Right lung (tissue), 10 donors: Measurements from ENCODE around the gene PM20D2. TPM values are rescaled to one million over a fixed set of nuclear protein-coding genes. Genes with fewer than 3 reads are reported as not detected.
"Not testable (repeated sequence)": the region's sequence is repeated elsewhere in the genome, so short reads cannot be mapped to it uniquely, and the experiment has no call there.

Source experiments
- DNase-seq, 2 donors: peaks; one replicate each; pipeline ENCODE4 v3.0.0-alpha.2; 2013
- long read RNA-seq, 8 donors: transcript quantifications; one replicate each; lab custom pipeline, GENCODE V29; 2026
- polyA plus RNA-seq, 5 donors: library from polyadenylated mRNA; unstranded; fragments of 120-200 nt; gene quantifications; one replicate each; pipeline versions ENCODE4 v1.2.1 to v1.2.3, GENCODE V29; 2013; ENCODE audit warnings: inconsistent platforms in 1 of 5, low replicate concordance in 1 of 5; ENCODE audit not compliant: insufficient read length in 5 of 5, insufficient read depth in 1 of 5

The PM20D2 gene, protein sequence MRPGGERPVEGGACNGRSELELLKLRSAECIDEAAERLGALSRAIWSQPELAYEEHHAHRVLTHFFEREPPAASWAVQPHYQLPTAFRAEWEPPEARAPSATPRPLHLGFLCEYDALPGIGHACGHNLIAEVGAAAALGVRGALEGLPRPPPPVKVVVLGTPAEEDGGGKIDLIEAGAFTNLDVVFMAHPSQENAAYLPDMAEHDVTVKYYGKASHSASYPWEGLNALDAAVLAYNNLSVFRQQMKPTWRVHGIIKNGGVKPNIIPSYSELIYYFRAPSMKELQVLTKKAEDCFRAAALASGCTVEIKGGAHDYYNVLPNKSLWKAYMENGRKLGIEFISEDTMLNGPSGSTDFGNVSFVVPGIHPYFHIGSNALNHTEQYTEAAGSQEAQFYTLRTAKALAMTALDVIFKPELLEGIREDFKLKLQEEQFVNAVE
- 10 to 100 TPM; 21.3 to 34.3 (median 23.8) TPM for polyA plus RNA-seq
- long read RNA-seq, donor 1, full-length matches to known transcripts: 9 of 37 reads
- long read RNA-seq, donor 1, partial matches to known transcripts: 28 of 37 reads
- long read RNA-seq, donor 1, other reads (novel, unspliced or antisense): 0 of 37 reads
- long read RNA-seq, donor 2, full-length matches to known transcripts: 1 of 1 reads
- long read RNA-seq, donor 2, partial matches to known transcripts: 0 of 1 reads
- long read RNA-seq, donor 2, other reads (novel, unspliced or antisense): 0 of 1 reads
- long read RNA-seq, donor 3, full-length matches to known transcripts: 4 of 4 reads
- long read RNA-seq, donor 3, partial matches to known transcripts: 0 of 4 reads
- long read RNA-seq, donor 3, other reads (novel, unspliced or antisense): 0 of 4 reads
- long read RNA-seq, donor 4, full-length matches to known transcripts: 3 of 3 reads
- long read RNA-seq, donor 4, partial matches to known transcripts: 0 of 3 reads
- long read RNA-seq, donor 4, other reads (novel, unspliced or antisense): 0 of 3 reads
- long read RNA-seq, donor 5, full-length matches to known transcripts: 2 of 15 reads
- long read RNA-seq, donor 5, partial matches to known transcripts: 13 of 15 reads
- long read RNA-seq, donor 5, other reads (novel, unspliced or antisense): 0 of 15 reads
- long read RNA-seq, donor 6, full-length matches to known transcripts: 3 of 3 reads
- long read RNA-seq, donor 6, partial matches to known transcripts: 0 of 3 reads
- long read RNA-seq, donor 6, other reads (novel, unspliced or antisense): 0 of 3 reads
- long read RNA-seq, donor 7, full-length matches to known transcripts: 5 of 5 reads
- long read RNA-seq, donor 7, partial matches to known transcripts: 0 of 5 reads
- long read RNA-seq, donor 7, other reads (novel, unspliced or antisense): 0 of 5 reads
- long read RNA-seq, donor 8, partial matches to known transcripts: 6 of 6 reads
- long read RNA-seq, donor 8, other reads (novel, unspliced or antisense): 0 of 6 reads

DNA sequence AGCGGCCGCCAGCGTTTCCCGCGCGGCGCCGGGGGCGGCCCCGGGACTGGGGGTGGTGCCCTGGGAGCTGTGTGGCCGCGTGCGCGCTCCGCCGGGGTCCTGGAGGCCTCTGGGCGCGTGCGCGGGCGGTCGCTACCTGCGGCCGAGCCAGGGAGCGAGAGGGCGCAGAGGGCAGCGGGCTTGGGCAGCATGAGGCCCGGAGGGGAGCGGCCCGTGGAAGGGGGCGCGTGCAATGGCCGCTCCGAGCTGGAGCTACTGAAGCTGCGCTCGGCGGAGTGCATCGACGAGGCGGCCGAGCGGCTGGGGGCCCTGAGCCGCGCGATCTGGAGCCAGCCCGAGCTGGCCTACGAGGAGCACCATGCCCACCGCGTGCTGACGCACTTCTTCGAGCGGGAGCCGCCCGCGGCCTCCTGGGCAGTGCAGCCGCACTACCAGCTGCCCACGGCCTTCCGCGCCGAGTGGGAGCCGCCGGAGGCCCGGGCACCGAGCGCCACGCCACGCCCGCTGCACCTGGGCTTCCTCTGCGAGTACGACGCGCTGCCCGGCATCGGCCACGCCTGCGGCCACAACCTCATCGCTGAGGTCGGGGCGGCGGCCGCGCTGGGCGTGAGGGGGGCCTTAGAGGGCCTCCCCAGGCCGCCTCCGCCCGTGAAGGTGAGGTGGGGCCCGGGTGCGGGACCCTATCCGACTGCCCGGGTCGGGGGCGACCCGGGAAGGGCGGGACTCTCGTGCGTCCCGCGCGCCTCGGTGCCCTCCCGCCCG, at the start of gene PM20D2:
Gene PM20D2 (plus strand): TSS at position 100 of the 762 bp plus-strand sequence. CDS start 90 bp downstream, at position 190.
- DNase-seq: peak; percentile 72 to 74

DNA sequence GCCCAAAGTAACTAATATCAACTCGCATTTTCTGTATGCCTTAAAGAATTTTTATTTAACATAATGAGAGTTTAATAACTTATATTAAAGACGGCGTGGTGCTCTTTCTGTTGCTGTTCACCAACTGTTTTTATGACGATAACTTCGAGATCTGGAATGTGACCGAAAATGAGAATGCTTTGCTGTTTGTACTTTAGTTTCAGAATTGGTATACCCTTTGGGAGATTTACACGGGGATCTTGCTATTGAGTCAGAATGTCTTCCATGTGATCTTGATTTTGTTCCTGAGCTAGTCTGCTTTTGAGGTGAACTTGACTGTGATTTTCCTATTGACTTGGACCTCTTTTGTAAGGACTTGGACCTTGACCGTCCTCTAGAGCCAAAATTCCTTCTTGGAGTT, 47.4 kb upstream of the PM20D2 start:
- DNase-seq: no peak

DNA sequence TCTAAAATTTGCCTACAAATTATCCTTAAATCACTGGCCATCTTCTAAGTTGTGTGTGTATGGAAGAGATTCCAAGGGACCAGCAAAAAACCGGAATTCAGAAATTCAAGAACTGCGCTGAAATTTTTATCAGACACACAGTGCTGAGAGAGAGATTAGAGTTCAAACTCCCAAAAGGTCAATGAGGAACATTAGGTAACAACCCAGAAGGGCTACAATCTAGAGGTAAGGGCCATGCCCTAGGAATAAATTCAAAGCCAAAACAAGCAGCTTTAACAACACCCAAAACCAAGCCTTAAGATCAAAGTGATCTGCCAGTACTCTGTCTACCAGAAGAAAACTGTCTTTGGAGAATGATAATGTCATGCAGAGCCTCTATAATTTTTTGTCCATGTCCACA, 45.7 kb upstream of the PM20D2 start:
- no peak for DNase-seq

DNA sequence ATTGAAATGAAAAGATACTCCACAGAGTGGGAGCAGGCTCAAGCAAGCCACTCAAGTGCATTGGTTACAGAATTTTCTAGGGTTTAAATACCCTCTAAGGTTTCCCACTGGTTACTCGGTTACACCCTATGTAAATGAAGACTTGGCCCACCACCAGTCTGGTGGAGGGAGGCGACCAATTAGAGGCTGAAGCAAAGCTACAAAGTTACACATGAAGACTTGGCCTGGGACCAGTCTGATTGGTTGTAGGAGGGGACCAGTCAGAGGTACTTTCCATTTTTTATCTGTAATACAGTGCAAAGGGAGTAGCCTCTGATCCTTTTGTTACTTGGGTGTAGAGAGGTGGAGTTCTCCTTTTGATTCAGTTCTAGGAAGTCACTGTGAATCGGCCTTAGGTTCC, 35.6 kb upstream of the PM20D2 start:
- no peak for DNase-seq

DNA sequence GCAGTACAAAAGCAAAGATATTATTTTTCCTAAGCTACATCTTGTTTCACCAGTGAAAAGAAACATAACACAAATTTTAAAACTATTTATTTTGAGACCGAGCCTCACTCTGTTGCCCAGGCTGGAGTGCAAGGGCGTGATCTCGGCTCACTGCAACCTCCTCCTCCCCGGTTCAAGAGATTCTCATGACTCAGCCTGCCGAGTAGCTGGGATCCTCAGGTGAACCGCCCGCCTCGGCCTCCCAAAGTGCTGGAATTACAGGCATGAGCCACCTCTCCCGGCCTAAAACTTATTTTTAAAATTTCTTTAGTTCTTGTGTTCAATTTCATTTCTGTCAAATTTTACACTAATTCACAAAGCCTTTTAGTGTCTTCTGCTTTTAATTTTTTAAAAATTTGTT, 33.9 kb upstream of the PM20D2 start:
- no peak for DNase-seq

DNA sequence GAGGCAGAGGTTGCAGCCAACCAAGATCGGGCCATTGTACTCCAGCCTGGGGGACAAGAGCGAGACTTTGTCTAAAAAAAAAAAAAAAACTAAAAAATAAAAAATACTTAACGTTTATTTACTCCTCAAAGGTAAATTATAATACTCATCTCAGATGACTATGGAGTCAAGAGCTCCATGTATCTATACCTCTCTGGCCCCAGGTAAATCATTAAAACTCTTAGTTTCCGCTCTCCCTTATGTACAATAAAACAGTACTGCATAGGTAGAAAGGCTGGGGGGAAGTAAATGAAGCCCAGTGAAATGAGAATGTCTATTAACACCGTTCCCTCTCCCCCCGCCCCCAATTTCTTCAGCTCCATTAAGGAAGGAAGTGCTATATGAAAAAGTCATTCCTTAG, 29.2 kb upstream of the PM20D2 start:
- DNase-seq: no peak

DNA sequence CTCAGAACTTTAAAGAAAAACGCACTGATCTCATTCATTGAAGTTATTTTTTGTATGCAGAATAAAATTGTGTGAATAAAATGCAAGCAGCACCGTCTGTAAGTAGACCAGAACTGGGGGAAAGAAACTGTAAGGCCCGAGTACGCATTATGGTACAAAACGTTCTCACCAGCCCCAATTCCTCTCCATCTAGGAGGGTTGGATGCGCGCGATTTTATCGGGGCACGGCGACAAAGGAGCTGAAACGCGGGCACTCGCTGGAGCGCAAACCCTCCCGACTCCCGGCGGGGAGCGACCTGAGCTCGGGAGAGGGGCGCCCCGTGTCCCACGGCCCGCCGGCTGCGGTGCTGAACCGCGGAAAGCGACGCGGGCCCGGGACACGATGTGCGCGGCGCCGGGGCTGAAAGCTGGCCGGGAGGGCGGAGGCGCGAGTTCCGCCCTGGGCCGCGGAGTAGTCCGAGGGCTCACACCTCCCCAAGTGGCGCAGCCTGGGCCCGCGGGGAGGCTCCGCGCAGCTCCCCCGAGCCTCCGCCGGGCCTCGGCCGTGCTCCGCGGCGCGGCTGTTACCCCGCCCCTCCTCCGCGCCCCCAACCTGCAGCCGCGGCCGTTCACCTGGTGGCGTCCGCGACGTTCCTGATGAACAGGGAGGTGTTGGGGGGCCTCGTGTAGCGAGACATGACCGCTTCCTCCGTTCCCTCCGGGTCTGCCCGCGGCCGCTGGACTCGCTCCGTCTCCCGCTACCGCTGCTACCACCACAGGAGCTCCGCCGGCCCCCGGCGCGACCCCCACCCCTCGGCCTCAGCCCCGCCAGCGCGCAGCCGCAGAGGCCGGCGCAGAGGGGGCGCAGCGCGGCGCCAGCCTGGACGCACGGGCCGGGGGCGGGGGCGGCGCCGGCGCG, 28.4 kb upstream of the PM20D2 start, which contains the start of gene SRSF12:
Gene SRSF12 (minus strand): TSS at position 861 of the 898 bp plus-strand sequence. CDS start 184 bp downstream, at position 677.
- peak; percentile 62 to 66 for DNase-seq

DNA sequence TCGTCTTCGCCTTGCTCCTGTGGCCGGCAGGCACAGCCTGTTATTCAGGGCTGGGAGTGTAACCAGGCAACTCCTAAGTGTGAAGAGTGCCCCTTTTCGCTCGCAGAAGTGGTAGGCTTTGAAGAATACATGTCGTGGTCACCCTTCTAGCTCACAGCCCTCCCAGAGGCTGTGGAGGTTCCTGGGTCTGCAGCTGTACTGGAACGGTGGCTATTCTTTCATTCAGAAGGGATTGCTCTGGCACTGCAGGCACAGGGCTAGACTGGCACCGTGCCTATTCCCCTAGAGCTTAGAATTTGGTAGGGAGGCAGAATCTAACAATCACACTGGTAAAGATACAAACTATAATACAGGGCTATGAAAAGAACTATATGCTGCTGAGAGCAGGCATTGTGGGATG, 26.9 kb upstream of the PM20D2 start:
- DNase-seq: no peak

DNA sequence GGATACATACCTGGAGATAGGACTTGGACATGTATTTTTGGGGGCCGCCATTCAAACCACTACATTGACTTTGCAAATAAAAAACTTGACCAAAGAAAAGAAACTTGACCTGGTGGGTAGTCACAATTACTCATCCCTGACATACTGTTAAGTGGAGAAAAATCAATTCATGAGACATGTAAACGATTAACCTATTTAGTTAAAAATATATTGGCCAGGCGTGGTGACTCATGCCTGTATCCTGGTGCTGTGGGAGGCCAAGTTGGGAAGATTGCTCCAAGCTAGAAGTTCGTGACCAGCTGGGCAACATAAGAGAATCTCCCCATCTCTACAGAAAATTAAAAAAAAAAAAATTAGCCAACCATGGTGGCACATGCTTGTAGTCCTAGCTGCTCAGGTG, 25.5 kb upstream of the PM20D2 start:
- DNase-seq: no peak

DNA sequence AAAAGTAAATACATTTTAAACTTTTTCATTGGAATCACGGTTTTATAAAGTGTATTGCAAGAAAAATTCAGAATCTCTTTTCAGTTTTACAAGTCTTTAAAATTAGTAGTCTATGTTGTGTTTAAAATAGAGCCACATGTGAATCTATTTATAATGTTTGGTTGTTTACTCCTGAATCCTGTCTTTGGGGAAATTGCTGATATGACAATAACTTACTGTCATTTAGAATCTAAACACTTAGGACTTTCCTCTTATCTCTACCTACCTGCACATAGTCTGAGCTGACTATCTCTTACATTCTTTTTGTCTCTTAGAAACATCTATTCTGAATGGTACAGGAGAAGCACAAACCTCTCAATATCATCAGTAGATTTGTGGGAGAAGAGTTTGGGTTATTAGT, 23.9 kb upstream of the PM20D2 start:
- no peak for DNase-seq

DNA sequence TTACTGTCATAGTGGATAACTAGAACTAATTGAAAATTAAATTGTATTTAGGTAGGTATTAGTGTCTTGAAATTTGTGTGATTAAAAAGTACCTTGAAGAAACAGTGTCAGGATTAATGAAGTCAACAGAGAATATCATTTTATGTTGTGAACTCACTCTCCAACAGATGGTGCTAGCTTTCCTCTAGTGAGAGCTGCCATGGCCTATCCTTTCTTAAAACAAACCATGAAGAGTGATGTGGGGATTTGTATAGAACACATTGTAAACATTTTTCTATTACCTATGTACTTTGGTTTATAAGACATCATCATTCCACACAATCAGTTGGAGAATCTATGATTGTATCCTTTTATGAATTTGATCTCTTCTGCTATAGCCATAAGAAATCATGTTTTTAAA, 23.2 kb upstream of the PM20D2 start:
- DNase-seq: no peak

DNA sequence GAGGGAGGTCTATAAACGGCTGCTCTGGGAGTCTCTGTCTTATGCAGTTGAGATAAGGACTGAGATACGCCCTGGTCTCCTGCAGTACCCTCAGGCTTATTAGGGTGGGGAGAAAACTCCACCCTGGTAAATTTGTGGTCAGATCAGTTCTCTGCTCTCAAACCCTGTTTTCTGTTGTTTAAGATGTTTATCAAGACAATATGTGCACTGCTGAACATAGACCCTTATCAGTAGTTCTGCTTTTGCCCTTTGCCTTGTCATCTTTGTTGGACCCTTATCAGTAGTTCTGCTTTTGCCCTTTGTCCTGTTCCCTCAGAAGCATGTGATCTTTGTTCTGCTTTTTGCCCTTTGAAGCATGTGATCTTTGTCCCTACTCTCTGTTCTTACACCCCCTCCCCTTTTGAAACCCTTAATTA, 17.6 kb upstream of the PM20D2 start:
- not testable (repeated sequence) for DNase-seq

DNA sequence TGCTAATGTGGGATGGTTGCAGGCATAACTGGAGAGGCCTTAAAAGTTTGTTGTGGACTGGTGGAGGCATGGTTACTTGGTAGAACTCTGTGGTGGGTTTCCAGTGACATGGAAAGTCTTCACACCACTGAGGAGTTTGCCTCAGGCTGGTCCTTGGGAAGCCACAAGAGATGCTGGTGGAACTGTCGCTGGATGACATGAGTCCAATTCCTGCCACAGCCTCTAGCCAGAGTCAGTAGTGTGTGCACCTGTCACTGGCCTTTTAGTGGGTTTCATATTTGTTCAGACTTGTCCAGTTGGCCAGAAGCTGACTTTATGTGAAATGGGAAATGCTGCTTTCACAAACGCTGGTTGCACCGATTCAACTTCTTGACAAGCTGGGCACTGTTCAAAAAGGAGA, 14.3 kb upstream of the PM20D2 start:
- no peak for DNase-seq

DNA sequence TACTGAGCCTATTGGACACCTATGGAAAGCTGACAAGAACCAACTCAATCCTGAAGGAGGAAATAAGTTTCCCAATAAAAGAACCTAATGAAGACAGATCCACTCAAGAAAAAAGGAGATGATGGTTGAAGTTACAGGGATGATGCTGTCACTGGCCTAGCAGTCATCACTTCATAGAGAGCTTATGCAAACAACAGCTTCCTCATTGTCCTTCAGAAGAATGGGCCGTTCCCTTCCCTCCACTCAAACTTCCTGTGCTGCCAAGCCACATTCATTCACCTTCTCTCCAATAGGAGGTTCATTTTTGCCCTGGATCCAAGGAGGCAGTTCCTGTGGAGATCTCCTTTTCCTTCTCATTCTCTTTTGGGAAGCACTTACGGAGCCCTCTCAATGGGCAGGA, 13.8 kb upstream of the PM20D2 start:
- no peak for DNase-seq

DNA sequence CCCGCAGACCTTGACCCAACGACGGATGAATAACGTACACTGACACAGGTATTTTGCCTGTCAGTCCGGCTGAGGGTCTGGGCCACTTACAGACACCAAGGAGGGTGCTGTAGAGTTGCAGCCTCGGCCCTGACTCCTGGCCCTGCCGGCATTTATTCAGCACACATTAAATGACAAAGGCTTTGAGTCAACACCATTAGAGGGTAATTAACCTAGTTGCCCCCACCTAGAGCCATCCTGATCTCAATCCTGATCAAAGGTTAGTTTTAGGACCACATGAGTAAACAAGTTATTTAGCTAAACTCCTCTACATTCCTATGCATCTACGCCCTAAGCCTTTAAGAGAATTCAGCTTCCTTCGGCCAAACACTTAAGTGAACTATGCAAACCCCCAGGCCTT, 11.9 kb upstream of the PM20D2 start:
- no peak for DNase-seq

DNA sequence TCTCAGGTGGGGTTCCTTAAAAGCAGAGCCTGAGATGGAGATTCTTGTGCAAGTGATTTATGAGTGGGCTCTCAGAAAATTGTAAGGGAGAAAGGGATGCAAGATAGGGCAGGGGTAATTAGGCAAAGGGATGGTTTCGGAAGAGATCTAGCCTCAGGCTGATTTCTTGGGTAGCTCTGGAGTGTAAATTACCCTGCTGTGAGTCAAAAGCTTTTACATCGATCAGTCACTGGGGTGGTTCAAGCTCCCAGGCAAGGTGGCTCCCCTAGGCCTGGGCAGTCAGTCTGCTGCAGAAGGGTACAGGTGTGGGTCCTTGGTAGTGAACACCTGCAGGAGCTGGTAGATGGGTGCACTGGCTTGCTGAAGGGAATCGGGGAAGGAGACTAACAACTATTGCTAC, 11.1 kb upstream of the PM20D2 start:
- DNase-seq: no peak

DNA sequence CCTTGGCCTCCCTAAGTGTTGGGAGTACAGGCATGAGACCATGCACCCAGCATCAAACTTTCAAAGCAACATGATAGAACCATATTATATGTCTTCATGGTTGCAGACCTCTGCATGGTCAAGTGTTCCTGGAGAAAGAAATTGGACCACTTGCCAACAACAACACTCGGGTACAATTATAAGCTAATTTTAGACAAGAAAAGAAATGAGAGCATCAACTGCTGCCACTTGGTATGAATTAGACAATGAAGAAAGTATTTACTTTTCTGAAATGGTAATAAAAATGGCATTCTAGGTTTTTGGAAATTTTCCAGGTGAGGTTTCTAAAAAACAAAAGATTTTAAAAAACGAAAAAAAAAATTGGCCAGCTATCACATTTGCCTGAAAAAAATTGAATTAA, 7.7 kb upstream of the PM20D2 start:
- DNase-seq: no peak

DNA sequence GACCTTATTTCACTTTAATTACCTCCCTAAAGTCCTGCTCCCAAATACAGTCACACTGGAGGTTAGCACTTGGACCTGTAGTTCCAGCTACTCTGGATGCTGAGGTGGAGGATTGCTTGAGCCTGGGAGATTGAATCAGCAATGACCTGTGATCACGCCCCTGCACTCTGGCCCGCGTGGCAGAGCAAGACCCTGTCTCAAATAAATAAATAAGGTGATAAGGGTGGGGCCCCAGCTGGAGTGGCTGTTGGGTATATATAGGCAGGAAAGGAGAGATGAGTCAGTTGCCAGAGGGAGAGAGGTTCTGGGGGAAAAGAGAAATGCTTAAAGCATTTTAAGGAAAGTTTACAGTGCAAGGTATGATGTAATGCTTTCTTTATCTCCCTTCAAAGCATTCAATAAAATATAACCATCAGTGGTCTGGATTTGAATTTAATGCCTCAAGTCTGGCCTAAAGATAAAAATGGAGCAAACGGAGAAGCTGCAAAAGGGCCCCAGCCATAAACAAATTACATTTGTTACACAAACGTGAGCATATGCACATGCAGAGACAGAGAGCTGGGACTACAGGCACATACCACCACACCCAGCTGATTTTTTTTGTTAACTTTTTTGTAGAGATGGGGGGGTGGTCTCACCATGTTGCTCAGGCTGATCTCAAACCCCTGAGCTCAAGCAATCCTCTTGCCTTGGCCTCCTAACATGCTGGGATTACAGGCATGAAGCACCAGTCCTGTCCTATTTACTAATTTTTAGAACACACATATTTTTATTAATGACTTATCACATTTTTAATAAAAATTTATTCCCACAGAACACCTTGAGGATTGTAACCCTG, 6.1 kb upstream of the PM20D2 start:
- no peak for DNase-seq
